Activated gamma-delta T cell treated with anti-CD3 and anti-CD28 coated beads, Interleukin-2, amount 50 U/mL, for 16 hours (primary cell): ENCODE results near the gene PFDN6.

Experiments
- DNase-seq: peaks from one replicate; pipeline ENCODE4 v3.0.0-alpha.2; 2020; ENCODE audit warnings: low read depth

The PFDN6 gene

GRCh38 chr6:33295621-33296369 lies 6.4 kb downstream of the PFDN6 start:
- DNase-seq, result no peak

GRCh38 chr6:33296797-33297405 lies 7.5 kb downstream of the PFDN6 start:
- no peak for DNase-seq

GRCh38 chr6:33297406-33297955 lies 8.1 kb downstream of the PFDN6 start:
- no peak for DNase-seq

- DNase-seq, result no peak
These were observed 8.8 kb downstream of the PFDN6 start for GRCh38 chr6:33297956-33298772.

GRCh38 chr6:33298773-33299236 lies 9.4 kb downstream of the PFDN6 start, which contains the start of gene RGL2:
TSS of gene RGL2 (minus strand) at chr6:33298942. CDS start at chr6:33298610, 332 bp downstream.
- peak; percentile 48 for DNase-seq

GRCh38 chr6:33299237-33299944 lies 10.0 kb downstream of the PFDN6 start:
- DNase-seq, result peak; percentile 91

GRCh38 chr6:33301877-33302276 lies 12.5 kb downstream of the PFDN6 start:
- DNase-seq, result no peak

GRCh38 chr6:33304216-33304615 lies 14.8 kb downstream of the PFDN6 start:
- DNase-seq, result no peak

GRCh38 chr6:33305052-33305451 lies 15.7 kb downstream of the PFDN6 start:
- DNase-seq, result no peak

- DNase-seq, result no peak
These were observed 17.0 kb downstream of the PFDN6 start for GRCh38 chr6:33306356-33306755.

GRCh38 chr6:33312361-33313104 lies 23.1 kb downstream of the PFDN6 start:
- DNase-seq, result peak; percentile 74

GRCh38 chr6:33313105-33313708 lies 23.8 kb downstream of the PFDN6 start:
- DNase-seq, result no peak

- DNase-seq, result peak; percentile 91
These were observed 24.5 kb downstream of the PFDN6 start, which contains the start of gene TAPBP for GRCh38 chr6:33313709-33314514. TSS of gene TAPBP (minus strand) at chr6:33314078. CDS start at chr6:33314041, 37 bp downstream.

GRCh38 chr6:33314515-33314942 lies 25.1 kb downstream of the PFDN6 start:
- peak; percentile 56 for DNase-seq

GRCh38 chr6:33314943-33315792 lies 25.8 kb downstream of the PFDN6 start:
- no peak for DNase-seq

GRCh38 chr6:33315793-33316602 lies 26.6 kb downstream of the PFDN6 start:
- no peak for DNase-seq

- no peak for DNase-seq
These were observed 27.4 kb downstream of the PFDN6 start for GRCh38 chr6:33316603-33317418.
